Measurements from ENCODE around the gene ARRDC1.

ARRDC1 gene

DNA sequence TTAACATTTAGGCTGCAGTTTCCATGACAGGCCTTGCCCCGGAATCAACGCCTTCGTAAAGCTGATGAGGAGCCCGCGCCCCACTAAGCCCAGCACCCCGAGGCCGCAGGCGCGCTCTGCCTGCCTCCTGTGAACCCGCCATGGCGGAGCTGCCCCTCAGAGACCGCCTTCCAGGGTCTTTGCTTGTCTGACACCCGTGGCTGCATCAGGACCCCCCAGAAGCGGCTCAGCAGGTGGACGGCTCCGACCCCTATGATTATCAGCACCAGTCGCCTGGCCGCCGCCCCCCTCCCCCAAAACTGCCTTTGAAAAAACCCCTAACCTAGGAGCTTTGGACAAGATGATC, 26.3 kb upstream of the ARRDC1 start:
- no peak for DNase-seq
- no peaks in the 10 kb centered on the region for H3K9me3 Mint-ChIP-seq
- peaks cover 22 to 51% of the 10 kb centered on the region in 2 donors for H3K4me1 Mint-ChIP-seq
- peaks cover 35 to 38% of the 10 kb centered on the region in 2 donors for H3K36me3 Mint-ChIP-seq
- no peak overlapping the region for H3K27ac Mint-ChIP-seq
- no peak for ATAC-seq (replicated peaks)
- H3K27me3 Mint-ChIP-seq, result no peaks in the 10 kb centered on the region
- H3K4me3 Mint-ChIP-seq, result peak overlapping the region; percentile 85 to 87

DNA sequence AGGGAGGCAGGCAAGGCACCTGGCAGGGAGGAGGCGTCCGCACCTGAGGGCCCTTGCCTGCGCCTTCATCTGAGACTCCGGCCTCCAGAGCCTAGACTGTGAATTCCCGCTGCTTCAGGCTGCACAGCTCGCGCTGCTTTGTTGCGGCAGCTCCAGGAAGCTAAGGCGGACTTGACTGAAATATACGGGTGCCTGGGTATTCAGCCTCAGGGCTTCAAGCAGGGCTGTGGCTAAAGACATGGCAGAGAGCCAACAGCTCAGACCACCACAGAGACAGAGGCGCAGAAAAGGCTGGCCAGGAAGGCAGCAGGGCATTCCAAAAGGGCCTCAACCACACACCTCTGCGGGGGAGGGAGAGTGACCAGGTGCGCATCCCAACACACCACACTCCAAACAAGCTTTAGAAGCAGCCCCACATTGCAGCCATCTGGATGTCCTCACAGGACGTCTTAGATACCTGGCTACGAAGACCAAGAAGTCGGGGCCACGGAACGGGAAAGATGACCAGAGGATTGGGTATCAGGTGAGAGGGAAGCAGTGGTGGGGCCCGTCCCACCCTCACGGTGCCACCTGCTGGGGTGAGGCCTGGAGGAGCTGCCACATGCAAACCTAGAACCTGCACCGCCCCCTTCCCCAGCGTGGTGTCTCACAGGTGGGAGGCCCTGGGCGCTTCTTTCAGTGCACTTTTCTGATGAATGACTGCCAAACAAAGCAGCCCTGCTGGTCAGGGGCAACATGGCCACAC, 25.1 kb upstream of the ARRDC1 start:
- H3K9me3 Mint-ChIP-seq, result no peaks in the 10 kb centered on the region
- H3K4me1 Mint-ChIP-seq, result peaks cover 17 to 42% of the 10 kb centered on the region in 2 donors
- H3K27me3 Mint-ChIP-seq, result no peaks in the 10 kb centered on the region
- no peak for DNase-seq
- no peak overlapping the region for H3K4me3 Mint-ChIP-seq
- H3K27ac Mint-ChIP-seq, result no peak overlapping the region
- peaks cover 27 to 30% of the 10 kb centered on the region in 2 donors for H3K36me3 Mint-ChIP-seq
- ATAC-seq (replicated peaks), result no peak

DNA sequence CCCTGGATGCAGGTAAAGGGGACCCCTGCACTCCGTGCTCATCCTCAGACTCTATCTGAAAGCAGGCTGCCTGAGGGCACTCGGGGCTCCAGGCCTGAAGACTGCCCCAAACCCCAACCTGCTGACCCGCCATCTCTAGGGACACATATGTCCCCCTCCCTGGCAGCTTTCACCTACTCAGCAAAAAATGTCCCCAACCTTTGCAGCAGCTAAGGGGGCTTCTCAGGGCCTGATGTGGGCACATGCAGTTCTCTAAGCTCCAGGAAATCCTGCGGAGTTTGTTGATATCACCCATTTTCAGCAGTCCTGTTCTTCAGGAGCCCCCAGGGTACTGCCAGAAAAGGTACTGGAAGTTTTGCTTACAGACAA, 24.5 kb upstream of the ARRDC1 start:
- peaks cover 26 to 27% of the 10 kb centered on the region in 2 donors for H3K36me3 Mint-ChIP-seq
- no peaks in the 10 kb centered on the region for H3K27me3 Mint-ChIP-seq
- DNase-seq (no peak), ATAC-seq (replicated peaks) (no peak)
- H3K27ac Mint-ChIP-seq, result no peak overlapping the region
- H3K4me3 Mint-ChIP-seq, result no peak overlapping the region
- peaks cover 11 to 36% of the 10 kb centered on the region in 2 donors for H3K4me1 Mint-ChIP-seq
- no peaks in the 10 kb centered on the region for H3K9me3 Mint-ChIP-seq

DNA sequence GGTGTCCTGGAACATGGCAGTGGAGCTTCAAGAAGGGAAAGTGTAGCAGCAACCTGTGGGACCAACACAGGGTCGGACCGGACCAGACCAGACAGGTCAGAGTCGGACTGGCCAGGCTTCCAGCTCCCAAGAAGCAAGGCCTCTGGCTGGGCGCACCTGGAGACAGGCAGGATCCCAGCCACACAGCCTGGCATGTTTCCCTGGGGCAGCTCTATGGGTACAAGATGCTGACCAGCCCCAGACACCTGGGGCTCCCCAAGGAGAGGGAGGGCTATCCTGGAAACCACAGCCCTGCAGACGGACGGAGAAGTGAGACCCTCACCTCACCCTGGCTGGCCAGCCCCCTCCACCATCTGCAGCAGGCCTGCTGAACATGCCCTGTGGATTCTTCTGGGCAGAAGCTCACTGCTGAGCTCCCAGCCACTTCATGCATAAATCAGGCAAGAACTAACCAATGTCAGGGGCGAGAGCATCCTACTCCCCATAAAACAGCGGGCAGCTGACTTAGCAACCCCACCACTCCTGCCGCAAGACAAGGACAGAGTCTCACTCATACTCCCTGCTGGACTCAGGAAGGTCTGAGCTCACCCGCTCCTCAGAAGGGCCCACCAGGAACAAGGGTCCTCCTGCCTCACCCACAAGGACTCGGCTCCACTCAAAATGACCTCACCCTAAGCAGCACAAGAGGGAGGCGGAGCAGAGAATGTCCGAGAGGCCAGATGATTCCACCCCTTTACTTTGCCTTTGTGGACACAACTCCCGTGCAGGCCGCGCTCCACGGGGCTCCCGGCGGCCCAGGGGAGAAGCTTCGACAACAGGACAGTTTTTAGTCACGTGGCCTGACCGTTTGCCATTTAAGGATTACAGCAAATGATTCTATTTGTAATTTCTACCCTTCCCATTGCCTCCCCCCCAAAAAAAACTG, 23.9 kb upstream of the ARRDC1 start:
- Mint-ChIP-seq H3K27ac (peak overlapping the region; percentile 31), H3K27me3 (no peaks in the 10 kb centered on the region), H3K9me3 (no peaks in the 10 kb centered on the region), H3K4me3 (no peak overlapping the region), H3K4me1 (peaks cover 10 to 30% of the 10 kb centered on the region in 2 donors), H3K36me3 (peaks cover 30 to 32% of the 10 kb centered on the region in 2 donors)
- DNase-seq, result no peak
- no peak for ATAC-seq (replicated peaks)

DNA sequence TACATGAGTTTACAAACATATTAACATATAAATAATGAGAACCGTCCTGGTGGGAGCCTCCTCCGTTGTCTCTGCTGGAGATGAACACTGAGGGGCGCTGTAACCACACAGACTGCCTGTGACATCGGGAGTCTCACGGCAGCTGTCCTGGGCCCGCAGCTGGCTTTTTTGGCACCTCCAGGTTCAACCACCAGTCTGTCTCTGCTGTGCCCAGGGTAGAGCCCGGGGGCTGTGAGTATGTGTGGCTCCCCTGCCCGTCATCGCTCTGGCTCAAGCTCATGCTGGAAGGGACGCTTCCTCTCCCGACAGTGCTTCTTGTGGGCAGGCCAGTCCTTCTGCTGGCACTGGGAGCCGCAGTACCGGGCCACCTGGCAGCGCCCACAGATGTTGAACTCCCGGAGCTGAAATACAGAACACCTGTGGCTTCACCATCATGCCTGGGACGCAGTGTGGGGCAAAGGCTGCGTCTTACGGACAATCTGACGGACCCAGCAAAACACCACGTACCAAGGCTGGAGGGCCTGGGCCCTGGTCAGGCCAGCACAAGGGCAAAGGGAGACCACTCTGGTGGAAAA, 23.1 kb upstream of the ARRDC1 start:
- no peak for DNase-seq
- peaks cover 7 to 22% of the 10 kb centered on the region in 2 donors for H3K4me1 Mint-ChIP-seq

DNA sequence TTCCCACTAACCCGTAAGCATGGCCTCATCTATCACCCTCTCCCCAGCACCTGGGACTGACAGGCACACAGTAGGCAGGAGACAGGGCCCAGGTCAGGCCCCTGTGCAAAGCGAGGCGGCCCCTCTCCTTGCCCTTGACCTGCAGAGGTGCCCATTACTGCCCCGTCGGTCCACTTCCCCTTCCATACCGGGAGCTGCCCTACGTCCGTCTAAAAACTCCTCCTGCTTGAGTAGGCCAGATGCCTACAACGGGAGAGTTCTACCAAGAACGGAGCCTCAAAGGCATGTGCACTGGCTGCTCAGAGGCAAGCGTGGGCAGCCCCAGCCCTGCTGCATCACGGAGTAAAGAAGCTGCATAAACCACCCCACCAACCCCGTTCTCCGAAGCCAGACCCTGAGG, 22.1 kb upstream of the ARRDC1 start:
- no peak overlapping the region for H3K27ac Mint-ChIP-seq
- ATAC-seq (replicated peaks) (no peak), DNase-seq (no peak)
- H3K36me3 Mint-ChIP-seq, result peaks cover 38 to 39% of the 10 kb centered on the region in 2 donors
- H3K4me3 Mint-ChIP-seq, result no peak overlapping the region
- H3K4me1 Mint-ChIP-seq, result peaks cover 8 to 23% of the 10 kb centered on the region in 2 donors
- H3K9me3 Mint-ChIP-seq, result no peaks in the 10 kb centered on the region
- no peaks in the 10 kb centered on the region for H3K27me3 Mint-ChIP-seq

More for the DNA sequence above, 23.1 kb upstream of the ARRDC1 start:
- no peak for ATAC-seq (replicated peaks)
- Mint-ChIP-seq H3K9me3 (no peaks in the 10 kb centered on the region), H3K27ac (peak overlapping the region; percentile 31), H3K36me3 (peaks cover 31 to 33% of the 10 kb centered on the region in 2 donors), H3K4me3 (no peak overlapping the region), H3K27me3 (no peaks in the 10 kb centered on the region)

DNA sequence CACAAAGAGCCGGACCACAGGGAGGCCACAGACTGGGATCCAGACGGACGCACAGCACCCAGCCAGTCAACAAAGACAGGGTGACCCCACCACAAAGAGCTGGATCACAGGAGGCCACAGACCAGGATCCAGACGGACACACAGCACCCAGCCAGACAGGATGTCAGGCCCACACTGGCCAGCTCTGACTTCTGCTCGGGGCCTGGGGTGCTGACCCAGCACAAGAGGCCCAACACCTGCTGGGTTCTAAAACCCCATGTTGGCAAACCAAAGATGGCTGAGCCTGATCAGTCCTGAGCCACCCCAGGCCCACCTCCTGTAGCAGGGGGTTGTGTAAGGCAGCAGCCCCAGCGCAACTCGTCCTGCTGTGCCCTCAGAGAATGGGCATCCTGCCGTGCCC, 21.5 kb upstream of the ARRDC1 start:
- no peak overlapping the region for H3K27ac Mint-ChIP-seq
- H3K4me1 Mint-ChIP-seq, result peaks cover 8 to 26% of the 10 kb centered on the region in 2 donors
- H3K27me3 Mint-ChIP-seq, result no peaks in the 10 kb centered on the region

DNA sequence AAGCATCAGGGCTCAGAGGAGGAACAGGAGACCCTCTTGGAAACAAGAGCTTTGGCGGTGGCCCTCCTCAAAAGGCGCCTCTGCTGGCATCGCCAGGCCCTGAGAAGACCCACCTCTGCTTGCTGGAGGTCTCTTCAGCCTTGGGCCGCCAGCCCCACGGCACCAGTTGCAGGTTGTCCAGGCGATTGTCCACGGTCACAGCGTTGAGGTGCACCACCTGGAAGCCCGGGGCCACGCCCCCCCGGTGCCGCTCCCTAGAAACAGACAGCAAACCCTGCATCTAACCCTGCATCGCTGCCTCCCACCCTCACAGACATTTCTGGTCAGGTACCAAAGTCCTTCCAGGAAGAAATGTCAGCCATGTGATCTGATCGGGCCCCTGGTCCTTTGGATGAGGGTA, 18.6 kb upstream of the ARRDC1 start:
- Mint-ChIP-seq H3K27ac (no peak overlapping the region), H3K36me3 (peaks cover 27 to 33% of the 10 kb centered on the region in 2 donors), H3K9me3 (no peaks in the 10 kb centered on the region), H3K4me1 (peaks cover 14 to 26% of the 10 kb centered on the region in 2 donors), H3K4me3 (no peak overlapping the region), H3K27me3 (no peaks in the 10 kb centered on the region)
- DNase-seq, result no peak
- no peak for ATAC-seq (replicated peaks)

More for the DNA sequence above, 21.5 kb upstream of the ARRDC1 start:
- Mint-ChIP-seq H3K4me3 (no peak overlapping the region), H3K9me3 (no peaks in the 10 kb centered on the region), H3K36me3 (peaks cover 38 to 39% of the 10 kb centered on the region in 2 donors)
- no peak for ATAC-seq (replicated peaks)
- DNase-seq, result no peak

DNA sequence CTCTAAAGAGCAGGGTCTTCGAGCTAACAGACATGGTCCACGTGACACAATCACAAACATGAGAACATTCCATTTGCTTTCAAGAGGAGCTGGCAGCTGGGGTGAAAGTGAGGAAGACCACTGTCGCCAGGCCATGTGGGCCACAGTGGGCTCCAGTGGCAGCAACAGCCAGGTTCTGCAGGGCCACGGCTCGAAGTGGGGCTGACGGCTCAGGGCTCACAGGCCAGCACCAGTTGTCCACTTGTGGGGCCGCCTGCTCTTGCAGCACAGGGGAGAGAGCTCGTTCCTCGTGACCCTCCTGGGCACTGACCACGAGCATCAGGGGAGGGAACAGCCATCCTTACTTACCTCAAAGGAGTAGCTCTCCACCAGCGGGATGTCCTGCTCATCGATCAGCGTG, 17.2 kb upstream of the ARRDC1 start:
- Mint-ChIP-seq H3K4me1 (peaks cover 13 to 27% of the 10 kb centered on the region in 2 donors), H3K36me3 (peaks cover 18 to 29% of the 10 kb centered on the region in 2 donors), H3K27me3 (no peaks in the 10 kb centered on the region), H3K4me3 (peak overlapping the region; percentile 29 to 55), H3K9me3 (no peaks in the 10 kb centered on the region), H3K27ac (peak overlapping the region; percentile 74)
- ATAC-seq (replicated peaks) (no peak), DNase-seq (no peak)

DNA sequence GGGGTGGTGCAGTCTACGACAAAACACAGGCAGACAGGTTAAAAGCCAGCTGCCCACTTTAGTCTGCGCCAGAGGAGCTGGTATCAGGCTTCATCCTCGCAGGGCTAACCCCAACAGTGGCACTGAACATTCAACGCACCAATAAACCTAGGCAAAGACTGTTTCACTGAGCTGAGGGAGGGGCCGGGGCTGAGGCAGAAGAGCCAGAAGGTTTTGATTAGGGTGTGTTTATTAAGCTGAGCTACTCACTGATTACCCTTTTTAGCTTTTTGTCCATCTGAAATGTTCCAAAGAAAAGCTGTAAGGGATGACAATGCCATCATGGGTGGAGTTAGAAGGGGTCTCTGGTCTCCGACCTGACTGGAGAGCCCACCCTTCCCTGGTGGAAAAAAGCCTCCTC, 16.6 kb upstream of the ARRDC1 start:
- DNase-seq, result no peak
- Mint-ChIP-seq H3K9me3 (no peaks in the 10 kb centered on the region), H3K36me3 (peaks cover 14 to 29% of the 10 kb centered on the region in 2 donors), H3K27ac (no peak overlapping the region), H3K4me1 (peaks cover 12 to 23% of the 10 kb centered on the region in 2 donors), H3K4me3 (peak overlapping the region; percentile 55 to 85), H3K27me3 (no peaks in the 10 kb centered on the region)
- no peak for ATAC-seq (replicated peaks)

DNA sequence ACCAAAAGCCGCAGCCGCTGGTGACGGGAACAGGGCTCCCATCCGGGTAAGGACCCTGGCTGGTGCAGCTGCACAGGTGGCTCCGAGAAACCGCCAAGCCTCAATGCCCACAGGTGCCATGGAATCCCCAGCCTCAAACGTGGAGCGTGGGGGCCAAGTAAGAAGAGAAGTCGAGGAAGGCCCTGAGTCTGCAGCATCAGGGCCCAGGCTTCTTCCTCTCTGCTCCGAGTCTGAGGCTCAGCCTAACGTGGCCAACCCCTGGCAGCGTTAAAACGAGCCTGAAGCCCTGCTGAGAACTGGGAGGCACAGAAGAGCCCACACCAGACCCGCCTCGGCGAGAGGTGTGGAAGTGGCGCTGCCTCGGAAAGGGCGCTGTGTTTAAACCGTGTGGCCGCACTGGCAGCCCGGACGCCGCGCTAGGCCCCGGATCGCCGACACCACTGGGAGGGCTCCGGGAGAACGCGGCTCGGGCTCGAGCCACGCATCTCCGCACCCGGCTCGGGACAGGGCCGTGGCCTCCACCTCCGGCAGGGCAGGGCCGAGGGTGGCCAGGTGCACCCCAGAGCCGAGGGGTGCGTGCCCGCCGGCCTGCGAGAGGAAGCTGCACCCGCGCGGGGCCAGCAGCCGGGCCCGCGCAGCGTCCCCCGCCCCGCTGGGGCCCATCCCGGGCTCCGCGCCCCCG, 15.9 kb upstream of the ARRDC1 start:
- Mint-ChIP-seq H3K4me3 (peak overlapping the region; percentile 85), H3K27me3 (no peaks in the 10 kb centered on the region), H3K9me3 (no peaks in the 10 kb centered on the region), H3K4me1 (peaks cover 12 to 23% of the 10 kb centered on the region in 2 donors), H3K27ac (peak overlapping the region; percentile 87), H3K36me3 (peaks cover 14 to 30% of the 10 kb centered on the region in 2 donors)
- peak; percentile 5 to 6 for ATAC-seq (replicated peaks)
- DNase-seq, result no peak

DNA sequence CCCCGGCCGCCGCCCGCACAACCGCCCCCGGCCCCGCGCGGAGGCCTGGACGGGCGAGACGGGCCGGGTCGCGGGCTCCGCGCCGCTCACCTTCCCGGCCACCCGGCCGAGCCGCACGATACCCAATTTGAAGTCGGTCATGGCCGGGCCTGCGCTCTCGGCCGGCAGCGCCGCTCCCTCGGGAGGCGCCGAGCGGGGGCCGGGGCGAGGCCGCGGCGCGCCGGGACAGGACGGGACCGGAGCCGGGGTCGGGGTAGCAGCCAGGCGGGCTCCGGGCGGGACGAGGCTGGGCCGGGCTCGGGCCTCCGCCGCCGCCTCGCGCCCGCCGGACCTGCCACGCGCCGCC, 15.4 kb upstream of the ARRDC1 start:
- H3K4me1 Mint-ChIP-seq, result peaks cover 12 to 23% of the 10 kb centered on the region in 2 donors
- ATAC-seq (replicated peaks), result peak; percentile 29 to 43

DNA sequence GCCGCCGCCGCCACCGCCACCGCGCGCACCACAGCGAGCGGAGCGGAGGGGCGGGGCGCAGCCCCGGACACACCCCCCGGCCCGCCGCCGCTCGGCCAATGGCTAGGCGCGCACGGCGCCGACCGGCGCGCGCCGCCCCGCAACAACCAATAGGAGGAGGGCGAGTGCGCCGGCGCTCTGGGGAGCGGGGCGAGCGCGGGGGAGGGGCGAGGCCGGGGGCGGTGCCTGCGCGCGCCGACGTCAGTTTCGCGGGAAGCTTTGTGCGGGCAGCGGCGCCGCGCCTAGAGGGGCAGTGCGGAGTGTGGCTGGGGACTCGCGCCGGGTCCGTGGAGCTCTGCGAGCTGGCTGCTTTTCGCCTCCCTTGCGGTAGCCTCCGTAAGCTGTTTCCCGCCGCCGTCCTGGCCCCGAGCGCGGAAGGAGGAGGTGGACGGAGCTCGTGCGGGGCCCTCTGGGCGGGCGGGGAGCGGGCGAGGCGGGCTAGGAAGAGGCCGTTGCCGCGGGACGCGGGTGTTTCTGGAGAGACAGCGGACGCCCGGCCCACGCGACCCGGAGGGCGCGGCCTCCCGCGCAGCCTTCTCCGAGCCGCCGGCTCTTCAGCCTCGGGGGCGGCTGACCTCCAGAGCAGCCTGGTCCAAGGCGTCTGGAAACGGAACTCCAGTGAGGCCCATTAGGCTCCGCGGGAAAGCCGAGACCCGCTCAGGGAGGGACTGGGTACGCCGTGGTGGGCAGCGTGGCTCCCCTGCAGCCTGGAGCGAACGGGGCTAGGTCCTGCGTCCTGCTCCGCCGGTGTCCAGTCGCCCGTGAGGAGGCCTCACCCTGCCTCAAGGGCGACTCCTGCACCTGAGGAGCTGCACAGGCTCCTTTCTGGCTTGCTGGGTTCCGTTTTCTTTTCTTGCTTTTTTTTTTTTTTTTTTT, 14.8 kb upstream of the ARRDC1 start, which contains the start of gene ZMYND19:
Gene ZMYND19, minus strand, starts transcription at position 44 of the 915 bp plus-strand sequence. CDS start 249 bp downstream, outside the sequence.
- Mint-ChIP-seq H3K4me1 (peaks cover 12 to 23% of the 10 kb centered on the region in 2 donors), H3K9me3 (no peaks in the 10 kb centered on the region), H3K27ac (peak within 1 kb of the TSS; percentile 100), H3K4me3 (peak within 1 kb of the TSS; percentile 87 to 100), H3K36me3 (peaks cover 14 to 28% of the 10 kb centered on the region in 2 donors), H3K27me3 (no peaks in the 10 kb centered on the region)
- DNase-seq, result peak; percentile 85
- ATAC-seq (replicated peaks), result peak; percentile 92 to 94

More for the DNA sequence above, 15.4 kb upstream of the ARRDC1 start:
- H3K9me3 Mint-ChIP-seq, result no peaks in the 10 kb centered on the region
- H3K27ac Mint-ChIP-seq, result no peak overlapping the region
- DNase-seq, result no peak
- no peak overlapping the region for H3K4me3 Mint-ChIP-seq
- peaks cover 14 to 31% of the 10 kb centered on the region in 2 donors for H3K36me3 Mint-ChIP-seq
- H3K27me3 Mint-ChIP-seq, result no peaks in the 10 kb centered on the region

Measured in stimulated activated naive B cell treated with anti-CD40 and anti-IgM and Interleukin-4, amounts not matched to agents 10 μg/mL and 1 μg/mL and 100 μg/mL, for 72 hours (primary cell).